AG08395 (cell line): ENCODE measurements around the gene XAB2.
A peak's percentile ranks its signal among the peaks of the same experiment; 100 is the strongest.
"Not testable (repeated sequence)": the region's sequence is repeated elsewhere in the genome, so short reads cannot be mapped to it uniquely, and the experiment has no call there.

Experiments
- DNase-seq: peaks from one replicate; pipeline ENCODE4 v3.0.0; 2012; ENCODE audit warnings: mixed read lengths, low spot score

Gene XAB2

DNA sequence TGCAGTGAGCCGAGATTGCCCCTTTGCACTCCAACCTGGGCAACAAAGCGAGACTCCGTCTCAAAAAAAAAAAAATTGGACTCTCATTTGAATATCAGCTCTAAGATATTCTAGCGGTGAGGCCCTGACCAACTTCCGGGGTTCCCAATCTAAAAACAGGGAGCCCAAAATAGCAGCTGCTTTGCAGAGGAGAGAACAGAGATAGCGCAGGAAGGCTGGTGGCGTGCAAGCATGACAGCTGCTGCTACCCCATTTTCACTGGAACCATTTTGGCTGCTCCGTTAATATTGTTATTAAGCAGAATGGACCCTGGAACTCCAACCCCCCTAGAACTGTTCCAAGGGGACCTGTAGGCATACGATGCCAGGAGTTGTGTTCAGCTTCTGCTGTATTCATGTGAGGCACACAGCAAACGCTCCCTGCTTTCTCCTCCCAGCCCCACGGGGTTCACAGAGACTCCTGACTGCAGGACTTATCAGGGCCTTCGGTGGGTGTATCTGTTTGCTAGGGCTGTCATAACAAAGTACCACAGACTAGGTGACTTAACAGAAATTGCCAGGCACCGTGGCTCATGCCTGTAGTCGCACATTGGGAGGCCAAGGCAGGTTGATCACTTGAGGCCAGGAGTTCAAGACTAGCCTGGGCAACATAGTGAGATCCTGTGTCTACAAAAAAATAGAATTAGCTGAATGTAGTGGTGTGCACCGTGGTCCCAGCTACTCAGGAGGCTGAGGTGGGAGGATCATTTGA is 19.1 kb upstream of the XAB2 start:
- DNase-seq: no peak

DNA sequence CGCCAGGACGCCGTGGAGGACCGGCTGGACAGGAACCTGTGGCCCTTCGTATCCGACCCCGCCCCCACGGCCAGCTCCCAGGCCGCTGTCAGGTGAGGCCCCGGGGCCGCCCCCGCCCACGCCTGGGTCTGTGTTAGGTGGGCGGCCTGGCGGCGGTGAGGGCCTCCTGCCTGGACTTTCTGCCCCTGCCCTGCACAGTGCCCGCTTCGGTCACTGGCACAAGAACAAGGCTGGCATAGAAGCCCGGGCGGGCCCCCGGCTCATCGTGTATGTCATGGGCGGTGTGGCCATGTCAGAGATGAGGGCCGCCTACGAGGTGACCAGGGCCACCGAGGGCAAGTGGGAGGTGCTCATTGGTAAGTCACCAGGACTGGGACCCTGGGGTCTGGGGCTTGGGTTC is 17.8 kb upstream of the XAB2 start:
- DNase-seq: no peak

DNA sequence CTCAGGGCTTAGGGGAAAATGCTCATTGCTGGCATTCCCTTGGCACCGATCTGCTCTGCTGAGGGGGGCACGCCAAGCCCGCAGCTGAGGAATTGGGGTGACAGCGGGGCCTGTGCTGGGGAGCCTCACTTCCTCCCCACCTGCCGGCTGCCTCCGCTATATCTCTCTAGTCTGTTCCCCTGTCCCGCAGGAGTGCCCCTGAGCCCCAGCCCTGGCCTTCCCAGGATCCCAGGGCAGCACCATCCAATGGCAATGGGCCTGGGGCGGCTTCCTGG is 17.0 kb upstream of the XAB2 start:
- DNase-seq: no peak

DNA sequence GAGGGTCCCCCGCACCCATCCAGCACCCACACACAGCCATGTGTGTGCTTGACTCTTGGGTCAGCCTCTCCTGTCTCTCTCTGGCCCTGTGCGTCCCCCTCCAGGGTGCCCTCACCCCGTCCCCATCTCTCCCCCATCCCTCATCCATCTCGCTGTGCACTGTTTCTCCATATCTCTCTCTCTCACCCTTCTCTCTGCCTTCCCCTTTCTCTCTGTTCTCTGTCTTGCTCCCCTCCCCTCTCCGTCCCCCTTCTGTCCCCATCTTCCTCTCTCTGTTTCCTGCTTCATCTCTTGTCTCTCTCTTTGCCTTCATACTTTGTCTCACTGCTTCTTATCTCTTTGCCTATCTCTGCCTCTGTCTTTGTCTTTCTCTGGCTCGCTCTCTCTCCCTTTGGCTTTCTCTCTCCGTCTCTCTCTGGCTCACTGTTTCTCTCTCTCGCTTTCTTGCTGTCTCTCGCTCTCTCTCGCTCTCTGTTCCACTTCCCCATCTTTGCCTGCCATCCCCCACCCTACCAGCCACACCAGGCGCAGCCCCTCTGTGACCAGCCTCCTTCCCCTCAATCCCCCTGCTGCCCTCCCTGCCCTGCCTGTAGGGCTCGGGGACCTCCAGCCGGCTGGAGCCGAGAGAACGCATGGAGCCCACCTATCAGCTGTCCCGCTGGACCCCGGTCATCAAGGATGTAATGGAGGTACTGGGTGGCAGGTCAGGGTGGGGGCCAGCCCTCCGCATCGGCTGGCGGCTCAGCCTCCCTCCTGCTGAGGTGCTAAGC is 16.5 kb upstream of the XAB2 start:
- no peak for DNase-seq

DNA sequence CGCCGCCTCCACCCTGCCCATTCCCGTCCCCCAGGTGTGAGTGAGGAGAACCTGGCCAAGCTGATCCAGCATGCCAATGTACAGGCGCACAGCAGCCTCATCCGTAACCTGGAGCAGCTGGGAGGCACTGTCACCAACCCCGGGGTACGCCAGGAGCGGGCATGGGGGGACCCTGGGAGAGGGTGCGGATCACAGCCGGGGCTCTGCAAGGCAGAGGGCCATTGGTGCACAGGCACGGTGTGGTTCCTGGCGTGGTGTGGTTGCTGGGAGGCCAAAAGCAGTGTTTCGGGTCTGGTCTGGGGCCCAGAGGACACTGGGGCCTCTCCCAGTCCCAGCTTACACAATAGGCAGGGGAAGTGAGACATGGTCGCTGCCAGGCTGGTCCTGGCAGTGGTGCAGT is 15.8 kb upstream of the XAB2 start:
- no peak for DNase-seq

DNA sequence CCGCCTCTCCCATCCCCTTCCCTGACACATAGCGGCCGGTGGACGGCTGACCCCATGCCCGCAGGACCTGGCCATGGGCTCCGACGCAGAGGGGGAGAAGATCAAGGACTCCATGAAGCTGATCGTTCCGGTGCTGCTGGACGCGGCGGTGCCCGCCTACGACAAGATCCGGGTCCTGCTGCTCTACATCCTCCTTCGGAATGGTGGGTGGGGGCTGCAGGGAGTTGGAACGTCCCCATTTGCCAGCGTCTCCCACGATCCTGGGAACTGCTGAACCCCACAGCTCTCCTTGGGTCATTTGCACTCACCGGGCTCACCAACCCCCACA is 15.2 kb upstream of the XAB2 start:
- no peak for DNase-seq

DNA sequence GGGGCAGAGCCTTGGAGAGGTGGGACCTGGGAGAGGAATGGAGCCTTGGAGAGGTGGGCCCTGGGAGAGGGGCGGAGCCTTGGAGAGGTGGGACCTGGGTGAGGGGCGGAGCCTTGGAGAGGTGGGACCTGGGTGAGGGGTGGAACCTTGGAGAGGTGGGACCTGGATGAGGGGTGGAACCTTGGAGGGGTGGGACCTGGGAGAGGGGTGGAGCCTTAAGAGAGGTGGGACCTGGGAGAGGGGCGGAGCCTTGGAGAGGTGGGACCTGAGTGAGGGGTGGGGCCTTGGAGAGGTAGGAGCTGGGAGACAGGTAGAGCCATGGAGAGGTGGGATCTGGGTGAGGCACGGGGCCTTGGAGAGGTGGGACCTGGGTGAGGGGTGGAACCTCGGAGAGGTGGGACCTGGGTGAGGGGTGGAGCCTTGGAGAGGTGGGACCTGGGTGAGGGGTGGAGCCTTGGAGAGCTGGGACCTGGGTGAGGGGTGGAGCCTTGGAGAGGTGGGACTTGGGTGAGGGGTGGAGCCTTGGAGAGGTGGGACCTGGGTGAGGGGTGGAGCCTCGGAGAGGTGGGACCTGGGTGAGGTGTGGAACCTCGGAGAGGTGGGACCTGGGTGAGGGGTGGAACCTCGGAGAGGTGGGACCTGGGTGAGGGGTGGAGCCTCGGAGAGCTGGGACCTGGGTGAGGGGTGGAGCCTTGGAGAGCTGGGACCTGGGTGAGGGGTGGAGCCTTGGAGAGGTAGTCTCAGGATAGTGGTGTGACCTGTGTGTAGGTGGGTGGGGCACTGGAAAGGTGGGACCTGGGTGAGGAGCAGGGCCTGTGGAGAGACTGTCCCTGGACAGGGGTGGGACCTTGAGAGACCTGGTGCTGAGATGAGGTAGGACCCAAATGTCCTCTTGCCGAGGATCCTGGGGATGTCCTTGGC is 14.5 kb upstream of the XAB2 start:
- not testable (repeated sequence) for DNase-seq

DNA sequence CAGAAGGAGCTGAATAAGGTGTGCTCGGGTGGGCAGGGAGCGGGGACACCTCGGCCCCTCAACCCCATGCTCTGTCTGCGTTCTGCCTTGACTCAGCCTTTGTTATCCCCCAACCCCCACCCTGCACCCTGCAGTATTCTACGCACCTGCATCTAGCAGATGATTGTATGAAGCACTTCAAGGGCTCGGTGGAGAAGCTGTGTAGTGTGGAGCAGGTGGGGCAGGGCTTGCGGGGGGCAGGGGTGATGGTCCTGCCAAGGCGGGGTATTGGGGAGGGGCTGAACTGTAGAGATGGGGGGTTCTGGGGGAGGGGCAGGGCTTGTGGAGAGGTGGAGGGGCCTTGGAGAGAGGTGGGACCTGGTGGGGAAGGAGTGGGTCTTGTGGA is 13.7 kb upstream of the XAB2 start:
- no peak for DNase-seq

DNA sequence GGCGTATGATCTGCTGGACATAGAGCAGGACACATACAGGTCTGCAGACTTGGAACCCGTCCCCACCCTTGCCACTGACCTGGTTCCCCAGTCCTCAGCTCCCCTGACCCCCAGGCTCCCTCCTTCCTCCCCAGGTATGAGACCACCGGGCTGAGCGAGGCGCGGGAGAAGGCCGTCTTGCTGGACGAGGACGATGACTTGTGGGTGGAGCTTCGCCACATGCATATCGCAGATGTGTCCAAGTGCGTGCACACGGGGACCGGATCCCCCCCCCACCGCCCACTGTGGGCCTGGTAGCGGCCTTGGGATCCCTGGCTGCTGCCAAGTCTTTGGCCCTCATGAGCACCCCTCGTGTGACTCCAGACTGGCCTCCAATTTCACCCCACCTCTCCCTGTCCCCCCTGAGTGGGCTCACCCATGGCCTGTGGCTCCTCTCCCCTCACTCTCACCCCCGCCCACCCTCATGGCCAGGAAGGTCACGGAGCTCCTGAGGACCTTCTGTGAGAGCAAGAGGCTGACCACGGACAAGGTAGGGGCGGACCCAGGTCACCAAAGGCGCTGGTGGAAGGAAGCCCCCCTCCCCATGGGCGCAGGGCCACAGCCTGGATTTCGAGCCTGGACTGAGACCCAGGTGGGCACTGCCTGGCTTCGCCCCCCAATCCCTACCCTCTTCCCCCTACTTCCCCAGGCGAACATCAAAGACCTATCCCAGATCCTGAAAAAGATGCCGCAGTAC is 13.1 kb upstream of the XAB2 start:
- no peak for DNase-seq

DNA sequence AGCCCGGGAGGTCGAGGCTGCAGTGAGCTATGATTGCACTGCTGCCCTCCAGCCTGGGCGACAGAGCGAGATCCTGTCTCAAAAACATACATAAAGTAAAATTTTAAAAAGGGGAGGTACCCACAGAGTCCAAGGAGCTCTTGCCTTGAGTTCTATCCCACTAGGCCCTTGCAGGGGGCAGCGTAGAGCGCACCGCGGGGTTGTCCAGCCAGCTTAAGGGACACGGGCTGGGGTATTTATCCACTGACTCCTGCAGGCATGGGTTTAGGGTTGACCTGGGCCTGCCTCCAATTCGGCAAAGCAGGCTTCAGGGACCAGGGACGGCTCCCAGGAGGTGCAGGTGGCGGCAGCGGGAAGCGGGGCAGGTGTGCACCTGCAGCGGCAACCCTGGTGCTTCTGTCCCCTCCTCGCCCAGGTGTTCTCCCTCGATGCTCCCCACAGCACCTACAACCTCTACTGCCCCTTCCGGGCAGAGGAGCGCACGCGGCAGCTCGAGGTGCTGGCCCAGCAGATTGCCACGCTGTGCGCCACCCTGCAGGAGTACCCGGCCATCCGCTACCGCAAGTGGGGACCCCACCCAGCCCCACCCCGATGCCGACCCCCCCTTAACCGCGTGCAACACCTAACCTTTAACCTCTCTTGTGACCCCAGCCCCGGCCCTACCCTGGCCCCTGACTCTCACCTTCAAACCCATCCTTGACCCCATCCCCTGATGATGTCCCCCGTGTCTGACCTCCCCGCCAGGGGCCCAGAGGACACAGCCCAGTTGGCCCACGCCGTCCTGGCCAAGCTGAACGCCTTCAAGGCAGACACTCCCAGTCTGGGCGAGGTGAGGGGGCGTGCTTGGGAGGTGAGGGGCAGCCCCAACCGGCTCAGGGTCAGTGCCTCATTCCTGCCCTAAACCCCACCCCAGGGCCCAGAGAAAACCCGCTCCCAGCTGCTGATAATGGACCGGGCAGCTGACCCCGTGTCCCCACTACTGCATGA is 12.2 kb upstream of the XAB2 start:
- no peak for DNase-seq

DNA sequence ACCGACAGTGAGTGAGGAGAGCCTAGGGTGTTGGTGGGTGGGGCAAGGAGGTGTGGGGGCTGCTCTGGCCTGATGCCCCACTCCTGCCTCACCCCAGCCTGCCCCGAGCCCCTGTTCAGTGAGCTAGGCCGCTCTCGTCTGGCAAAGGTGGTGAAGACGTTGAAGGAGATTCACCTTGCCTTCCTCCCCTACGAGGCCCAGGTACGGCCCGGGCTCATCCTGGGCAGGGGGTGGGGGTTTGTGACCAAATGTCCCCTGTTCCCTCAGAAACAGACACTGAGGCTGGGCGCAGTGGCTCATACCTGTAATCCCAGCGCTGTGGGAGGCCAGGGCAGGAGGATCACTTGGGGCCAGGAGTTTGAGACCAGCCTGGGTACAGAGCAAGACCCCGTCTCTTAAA is 11.5 kb upstream of the XAB2 start:
- no peak for DNase-seq

DNA sequence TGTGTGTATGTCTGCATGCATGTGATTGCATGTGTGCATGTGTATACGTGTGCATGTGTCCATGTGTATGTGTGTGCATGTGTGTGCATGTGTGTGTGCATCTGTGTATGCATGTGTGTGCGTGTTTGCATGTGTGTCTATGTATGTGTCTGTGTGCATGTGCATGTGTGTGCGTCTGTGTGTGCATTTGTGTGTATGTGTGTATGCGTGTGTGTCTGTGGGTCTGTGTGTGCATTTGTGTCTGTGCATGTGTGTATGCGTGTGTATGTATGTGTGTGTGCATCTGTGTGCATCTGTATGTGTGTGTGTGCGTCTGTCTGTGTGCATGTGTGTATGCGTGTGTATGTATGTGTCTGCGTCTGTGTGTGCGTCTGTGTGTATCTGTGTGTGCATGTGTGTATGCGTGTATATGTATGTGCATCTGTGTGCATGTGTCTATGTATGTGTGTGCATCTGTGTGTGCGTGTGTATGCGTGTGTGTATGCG is 10.6 kb upstream of the XAB2 start:
- no peak for DNase-seq

DNA sequence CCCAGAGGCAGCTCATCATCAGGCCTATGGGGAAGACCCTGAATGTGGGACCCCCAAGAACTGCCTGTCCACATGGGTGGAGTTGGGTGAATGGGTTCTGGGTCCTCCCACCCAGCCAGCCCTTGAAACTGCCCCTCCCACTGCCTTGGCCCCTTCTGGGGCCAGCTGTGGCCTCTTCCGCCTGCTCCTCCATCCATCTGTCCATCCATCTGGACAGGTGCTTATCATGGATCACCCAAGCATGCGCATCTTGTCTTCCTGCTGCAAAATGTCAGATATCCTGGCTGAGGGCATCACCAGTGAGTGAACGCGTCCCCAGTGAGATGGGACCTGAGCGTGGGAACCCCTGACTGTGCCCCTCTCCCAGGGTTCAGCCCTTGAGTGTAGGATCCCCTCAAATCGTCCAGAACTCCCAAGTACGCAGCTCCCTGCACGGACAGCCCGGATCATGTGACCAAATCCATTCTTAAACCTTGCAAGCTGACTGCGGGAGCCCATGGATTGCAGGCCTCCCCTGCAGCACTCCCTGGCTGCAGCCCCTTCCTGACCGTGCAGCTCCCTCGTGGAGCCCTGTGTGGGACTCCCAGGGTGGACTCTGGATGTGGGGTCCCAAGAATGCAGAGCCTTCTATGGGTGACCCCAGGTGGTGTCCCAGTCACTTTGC is 9.6 kb upstream of the XAB2 start:
- DNase-seq: no peak

DNA sequence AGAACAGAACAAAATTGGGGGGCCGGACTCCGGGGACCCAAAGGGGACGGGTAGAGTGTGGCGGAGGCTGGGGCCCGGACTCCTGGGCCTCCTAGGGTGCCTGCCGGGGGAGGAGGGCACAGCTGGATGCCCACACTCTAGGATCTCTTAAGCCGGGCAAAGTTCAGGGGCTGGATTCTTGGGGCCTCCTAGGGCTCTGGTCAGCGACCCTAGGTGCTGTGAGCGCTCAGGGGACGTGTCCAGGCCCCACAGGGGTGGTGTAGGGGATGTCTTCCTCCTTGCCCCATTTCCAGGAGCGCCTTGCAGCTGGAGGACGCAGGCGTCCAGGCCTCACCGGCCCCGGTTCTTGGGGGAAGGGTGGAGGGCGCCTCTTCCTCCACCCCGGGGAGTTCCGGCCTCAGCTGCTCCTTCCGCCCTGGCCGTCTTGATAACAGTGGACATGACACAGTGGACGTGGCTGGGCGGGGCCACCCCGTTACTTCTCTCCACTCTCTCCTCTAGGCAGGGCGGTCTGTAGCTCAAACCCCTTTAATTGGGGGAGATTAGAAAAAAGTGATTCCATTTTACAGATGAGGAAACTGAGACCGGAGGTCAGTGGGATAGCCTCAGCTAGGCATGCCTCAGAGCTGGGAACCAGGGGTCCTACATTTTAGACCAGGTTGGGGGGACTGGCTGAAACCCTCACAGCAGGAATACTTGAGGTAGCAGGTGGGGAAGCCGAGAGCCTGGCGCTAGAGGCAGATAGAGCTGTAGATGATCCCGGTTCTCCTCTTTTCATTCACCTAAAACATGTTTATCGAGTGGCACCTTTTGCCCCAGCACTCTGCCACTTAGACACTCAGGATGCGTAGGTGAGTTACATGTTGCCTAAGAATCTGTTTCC is 8.3 kb upstream of the XAB2 start:
- no peak for DNase-seq

DNA sequence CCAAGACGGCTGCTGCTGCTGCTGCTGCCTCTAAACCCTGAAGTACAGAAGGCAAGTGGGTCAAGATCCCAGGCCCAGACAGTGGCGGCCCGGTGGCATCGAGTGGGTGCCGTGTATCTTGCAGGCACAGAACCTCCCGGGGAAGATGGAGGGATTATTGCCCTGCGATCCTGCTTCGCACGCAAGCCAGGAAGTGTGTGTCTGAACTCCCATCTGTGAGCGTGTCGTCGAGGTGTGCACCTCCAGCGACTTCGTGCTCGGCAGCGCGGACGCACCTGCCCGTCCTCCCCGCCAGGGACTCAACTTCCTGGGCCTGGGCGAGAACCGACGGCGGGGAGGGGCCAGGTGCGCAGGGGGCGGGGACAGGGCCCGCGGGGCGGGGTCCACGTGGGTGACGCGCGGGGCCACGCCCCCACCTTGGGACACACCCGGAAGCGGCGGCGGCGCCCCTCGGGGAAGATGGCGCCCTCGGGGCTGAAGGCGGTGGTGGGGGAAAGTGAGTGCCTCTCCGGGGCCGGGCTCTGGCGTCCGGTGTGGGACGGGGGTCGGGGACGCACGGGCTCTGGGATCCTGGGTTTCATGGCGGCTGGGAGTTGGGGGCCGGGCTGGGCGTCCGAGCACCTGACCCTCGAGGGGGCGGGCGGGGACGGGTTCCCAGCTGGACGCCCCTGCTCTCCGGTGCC is 7.5 kb upstream of the XAB2 start, which contains the start of gene STXBP2:
STXBP2 (plus strand) TSS at position 420 of the 683 bp plus-strand sequence; CDS start at position 460, 40 bp downstream.
- peak; percentile 33 for DNase-seq

DNA sequence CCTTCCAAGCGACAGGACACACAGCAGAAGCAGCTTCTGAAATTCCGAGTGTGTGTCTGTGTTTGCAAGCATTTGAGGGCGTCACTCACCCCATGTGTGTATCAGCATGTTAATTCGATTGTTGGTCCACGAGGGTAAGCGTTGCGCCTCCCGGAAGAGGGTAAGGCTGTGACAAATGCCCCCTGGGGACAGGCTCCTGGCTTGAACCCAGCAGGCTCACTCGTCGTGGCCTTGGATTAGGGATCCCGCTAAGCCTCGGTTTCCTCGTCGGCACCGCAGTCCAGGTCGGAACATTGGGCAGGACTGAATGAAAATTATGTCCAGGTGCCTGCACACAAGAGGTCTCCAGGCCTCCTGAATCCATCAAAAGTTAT is 7.0 kb upstream of the XAB2 start:
- DNase-seq: no peak

DNA sequence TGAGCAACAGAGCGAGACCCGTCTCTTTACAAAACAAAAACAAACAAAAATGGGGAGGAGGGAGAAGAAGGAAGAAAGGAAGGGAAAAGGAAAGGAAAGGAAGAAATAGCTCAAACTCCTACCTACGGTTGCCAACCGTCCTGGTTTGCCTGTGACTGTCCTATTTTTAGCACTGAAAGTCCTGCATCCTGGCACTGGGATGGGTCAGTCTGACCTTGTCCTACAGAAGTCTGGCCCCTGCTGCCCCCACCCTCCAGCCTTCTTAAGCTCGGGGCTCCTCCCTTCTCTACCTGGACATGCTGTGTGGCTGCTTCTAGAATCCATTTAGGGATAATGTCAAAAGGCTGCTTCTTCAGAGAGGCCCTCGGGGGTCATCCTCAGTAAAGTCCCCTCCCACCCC is 6.3 kb upstream of the XAB2 start:
- no peak for DNase-seq

DNA sequence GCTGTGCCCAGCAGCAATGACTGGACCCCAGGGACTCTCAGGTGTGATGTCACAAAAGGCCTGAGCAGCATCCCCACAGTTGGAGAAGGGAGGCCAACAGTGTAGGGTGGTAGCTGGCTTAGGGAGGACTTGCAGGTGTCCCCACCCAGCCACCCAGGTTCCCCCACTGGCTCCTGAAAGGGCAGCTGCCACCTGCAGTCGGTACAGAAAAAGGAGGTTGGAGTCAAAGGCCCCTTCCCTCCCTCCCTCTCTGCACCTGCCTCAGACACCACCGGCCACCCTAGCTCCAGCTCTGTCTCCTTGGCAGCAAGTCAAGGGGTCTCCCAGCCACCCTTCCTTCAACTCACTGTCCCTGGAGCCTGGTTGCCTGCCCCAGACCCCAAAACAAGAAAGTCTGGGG is 4.4 kb upstream of the XAB2 start, which contains the start of gene PCP2:
PCP2 (minus strand) TSS at position 22 of the 400 bp plus-strand sequence. CDS start 262 bp downstream, outside the sequence.
- no peak for DNase-seq
